Left kidney (tissue), 2 donors: ENCODE results near the gene MIOS. TPM values are rescaled to one million over a fixed set of nuclear protein-coding genes. Genes with fewer than 3 reads are reported as not detected.

Source experiments
- DNase-seq: peaks from one replicate; pipeline ENCODE4 v3.0.0-alpha.2; 2013
- polyA plus RNA-seq: library from polyadenylated mRNA; unstranded; fragments of 120-200 nt; gene quantifications from one replicate; pipeline ENCODE4 v1.2.1, GENCODE V29; 2013; ENCODE audit not compliant: insufficient read length

The MIOS gene
- polyA plus RNA-seq, 1 donor, result 56.6 TPM

GRCh38 chr7:7583731-7584130 is 17.0 kb downstream of the MIOS start:
- no peak for DNase-seq

DNA sequence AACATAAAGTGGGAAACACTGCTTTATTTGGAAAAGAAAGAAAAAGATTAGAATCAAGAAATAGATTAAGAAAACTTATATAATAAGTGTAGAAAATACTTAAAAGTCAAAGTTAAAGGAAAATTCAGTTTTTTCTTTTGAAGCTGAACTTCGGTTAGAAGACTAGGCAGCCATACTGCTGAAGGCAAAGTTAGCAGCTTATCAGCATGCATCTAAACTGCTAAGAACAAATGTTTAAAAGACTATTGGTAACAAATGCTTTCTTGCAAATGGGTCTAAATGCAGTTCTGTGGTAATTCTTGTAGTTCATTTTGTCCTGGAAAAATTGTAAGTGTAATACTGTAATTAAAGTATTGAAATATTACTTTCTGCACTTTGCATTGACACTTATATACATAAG is 18.0 kb downstream of the MIOS start:
- no peak for DNase-seq

GRCh38 chr7:7585241-7585928 is 18.7 kb downstream of the MIOS start:
- DNase-seq, result no peak

- DNase-seq, result peak; percentile 10
Measured at GRCh38 chr7:7595451-7595850, 28.8 kb downstream of the MIOS start.

- no peak for DNase-seq
Measured at GRCh38 chr7:7596176-7596575, 29.5 kb downstream of the MIOS start.

DNA sequence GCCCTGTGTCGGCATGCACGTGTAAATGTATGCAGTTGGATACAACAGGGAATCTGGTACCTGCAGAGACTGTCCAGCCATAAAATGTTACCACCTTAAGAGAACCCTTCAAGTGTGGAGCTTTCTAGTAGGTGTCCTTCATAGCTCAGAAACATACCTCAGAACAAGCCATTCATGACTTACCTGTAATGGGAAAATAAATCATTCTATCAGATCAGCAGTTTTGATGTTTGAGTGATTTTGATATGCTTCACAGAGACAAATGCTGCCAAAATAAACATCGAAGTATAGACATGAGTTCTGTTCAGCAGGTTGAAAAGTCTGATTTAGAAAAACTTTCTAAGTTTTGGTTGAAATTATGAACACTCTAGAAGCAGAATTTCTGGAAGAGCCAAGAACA is 40.3 kb downstream of the MIOS start:
- peak; percentile 2 for DNase-seq

DNA sequence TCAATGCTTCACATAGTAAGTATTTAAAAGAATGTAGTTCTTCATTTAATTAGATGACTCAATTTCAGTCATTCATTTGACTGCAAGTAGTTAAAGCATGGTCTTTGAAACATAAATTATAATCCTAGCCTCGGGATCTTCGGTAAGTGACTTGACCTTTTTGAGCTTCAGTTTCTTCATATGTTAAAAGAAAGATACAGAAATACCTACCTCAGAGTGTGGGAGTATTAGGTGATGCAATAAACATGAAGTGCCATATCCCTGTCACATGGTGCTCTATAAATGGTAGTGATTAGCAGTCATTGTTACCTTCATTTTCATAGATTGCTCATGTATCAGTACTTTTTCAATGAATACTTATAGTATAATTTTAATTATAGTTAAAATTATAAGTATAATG is 42.6 kb downstream of the MIOS start:
- no peak for DNase-seq

DNA sequence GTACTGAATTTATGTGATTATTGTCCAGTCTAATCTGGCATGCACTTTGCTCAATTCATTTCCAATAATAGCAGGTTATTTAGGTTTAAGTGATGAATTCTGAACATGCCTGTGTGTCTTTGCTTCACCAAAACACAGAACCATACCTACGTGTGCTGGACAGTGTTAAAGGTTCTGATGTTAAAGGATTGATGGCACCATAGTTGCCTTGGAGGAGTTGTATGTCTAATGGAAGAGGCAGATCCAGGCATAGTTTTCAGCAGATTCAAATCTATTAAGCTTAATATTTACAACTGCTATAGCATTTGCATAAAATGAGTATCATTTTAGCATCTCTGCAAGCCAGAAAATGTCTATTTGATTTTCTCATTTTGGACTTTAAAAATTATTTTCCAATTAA is 45.8 kb downstream of the MIOS start:
- no peak for DNase-seq

DNA sequence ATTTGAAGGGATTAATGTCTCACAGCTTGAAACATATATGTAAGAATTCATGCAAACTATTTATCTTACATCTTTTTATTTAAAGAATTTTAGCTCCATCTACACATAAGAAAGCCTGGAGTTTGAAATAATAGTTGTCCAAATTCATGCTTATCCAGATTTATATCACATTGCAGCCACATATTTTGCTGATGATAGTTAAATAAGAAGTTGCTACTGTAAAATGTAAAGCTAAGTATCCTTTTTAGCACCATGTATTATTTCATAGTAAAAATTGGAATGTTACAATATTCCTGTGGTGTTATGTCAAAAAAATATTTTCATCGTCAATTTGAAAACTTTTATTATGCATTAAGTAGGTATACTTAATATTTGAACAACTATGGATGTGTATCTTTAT is 46.5 kb downstream of the MIOS start:
- no peak for DNase-seq

- no peak for DNase-seq
Measured at GRCh38 chr7:7614018-7614741, 47.5 kb downstream of the MIOS start.

- no peak for DNase-seq
Measured at GRCh38 chr7:7617550-7617949, 50.9 kb downstream of the MIOS start.

- no peak for DNase-seq
Measured at GRCh38 chr7:7618410-7618809, 51.7 kb downstream of the MIOS start.

- no peak for DNase-seq
Measured at GRCh38 chr7:7620236-7620635, 53.6 kb downstream of the MIOS start.

DNA sequence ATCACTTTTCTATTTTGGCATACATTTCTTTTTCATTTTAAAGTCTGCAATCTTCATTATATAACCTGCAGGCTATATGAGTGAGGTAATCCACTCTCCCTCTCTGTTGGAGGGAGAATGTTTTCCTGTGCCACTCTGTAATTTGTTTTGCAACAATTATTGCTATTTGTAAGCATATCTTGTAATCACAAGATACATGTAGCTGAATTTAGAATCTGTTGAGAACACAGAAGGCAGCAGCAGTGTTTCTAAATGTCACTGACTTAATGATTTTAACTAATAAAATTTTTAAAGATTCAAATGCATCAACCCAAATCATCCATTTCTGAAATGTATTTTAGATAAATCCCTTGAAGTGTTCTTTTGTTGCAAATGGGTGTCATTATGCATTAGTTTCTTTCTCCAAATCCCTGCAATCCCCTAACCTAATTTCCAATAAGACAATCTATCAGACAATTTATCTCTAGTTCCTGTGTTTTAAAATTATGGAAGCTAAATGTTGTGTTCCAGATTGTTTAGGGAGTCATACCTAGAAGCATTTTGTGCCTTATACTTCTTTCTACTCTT is 54.0 kb downstream of the MIOS start:
- no peak for DNase-seq

DNA sequence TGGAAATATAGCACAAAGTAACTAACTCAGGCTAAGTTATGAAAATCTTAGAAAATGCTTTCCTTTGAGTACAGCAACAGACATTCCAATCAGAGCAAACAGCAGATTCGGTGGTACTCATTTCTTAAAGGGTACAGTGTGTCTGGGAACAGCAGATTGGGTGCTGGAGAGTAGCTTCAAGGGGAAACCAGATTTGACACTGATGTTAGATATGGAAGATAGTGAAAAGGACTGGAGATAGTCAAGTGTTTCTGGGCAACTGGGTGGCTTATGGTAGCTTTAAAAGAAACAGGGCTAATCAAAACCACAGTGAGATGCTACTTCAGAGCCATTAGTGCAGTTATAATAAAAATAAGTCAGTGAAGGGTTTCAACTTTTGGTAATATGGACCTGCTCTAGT is 61.8 kb downstream of the MIOS start:
- no peak for DNase-seq

DNA sequence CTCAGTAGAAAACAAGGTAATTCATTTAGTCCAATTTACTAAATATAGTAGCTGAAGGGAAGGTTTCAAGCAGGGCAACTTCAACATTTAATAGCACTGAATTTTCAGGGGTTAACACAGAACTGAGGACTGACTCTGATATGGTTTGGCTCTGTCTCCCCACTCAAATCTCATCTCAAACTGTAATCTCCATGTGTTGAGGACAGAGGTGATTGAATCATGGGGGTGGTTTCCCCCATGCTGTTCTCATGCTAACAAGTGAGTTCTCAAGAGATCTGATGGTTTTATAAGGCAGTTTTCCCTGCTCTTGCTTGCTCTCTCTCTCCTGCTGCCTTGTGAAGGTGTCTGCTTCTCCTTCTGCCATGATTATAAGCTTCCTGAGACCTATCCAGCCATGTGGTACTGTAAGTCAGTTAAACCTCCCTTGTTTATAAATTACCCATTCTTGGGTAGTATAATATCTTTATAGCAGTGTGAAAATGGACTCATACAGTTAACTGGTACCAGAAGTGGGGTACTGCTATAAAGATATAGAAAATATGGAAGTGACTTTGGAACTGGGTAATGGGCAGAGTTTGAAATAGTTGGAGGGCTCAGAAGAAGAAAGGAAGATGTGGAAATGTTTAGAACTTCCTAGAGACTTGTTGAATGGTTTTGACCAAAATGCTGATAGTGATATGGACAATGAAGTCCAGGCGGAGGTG is 64.1 kb downstream of the MIOS start:
- no peak for DNase-seq

GRCh38 chr7:7639421-7639820 is 72.7 kb downstream of the MIOS start:
- DNase-seq, result no peak

GRCh38 chr7:7639847-7640220 is 73.2 kb downstream of the MIOS start:
- DNase-seq, result no peak

GRCh38 chr7:7640221-7641128 is 73.8 kb downstream of the MIOS start, which contains the start of gene UMAD1:
Gene UMAD1, plus strand, starts transcription at chr7:7640752. Its CDS starts 32,620 bp downstream, at chr7:7673372.
- peak; percentile 99 for DNase-seq

- no peak for DNase-seq
Measured at GRCh38 chr7:7641129-7641663, 74.5 kb downstream of the MIOS start.

- DNase-seq, result no peak
Measured at GRCh38 chr7:7642081-7642480, 75.4 kb downstream of the MIOS start.
